IMR-90 (cell line): ENCODE results near the gene SDK1. TPM values are rescaled to one million over a fixed set of nuclear protein-coding genes. Genes with fewer than 3 reads are reported as not detected.

Experiments used
- ATAC-seq: fragments of 200-7000 bp; cut with Tn5 transposase; 2 replicates; pipeline ENCODE4 v1.9.1; 2020; ENCODE audit warnings: low read depth, mild to moderate bottlenecking, moderate library complexity
- BruUV-seq: library from RNA; stranded (reverse); fragments of 400-500 nt; replicated peaks from 2 replicates; lab custom pipeline; 2021; lab: Mats Ljungman, UMichigan
- CTCF ChIA-PET: fragments of 300-600 bp; formaldehyde crosslinking; extraction: SDS; loops from one replicate; lab custom pipeline; 2021; ENCODE audit warnings: antibody characterized with exemption; lab: Yijun Ruan, JAX
- POLR2A ChIA-PET: fragments of 300-600 bp; sonication (Branson Sonifier 250); formaldehyde crosslinking; loops from one replicate; lab custom pipeline; 2022; ENCODE audit warnings: antibody characterized with exemption; ENCODE audit not compliant: unreplicated experiment; lab: Charles Lee
- DNase-seq: peaks from one replicate; pipeline ENCODE4 v3.0.0; 2013
- H2AFZ ChIP-seq: replicated peaks from 2 replicates; pipeline ENCODE3; 2013; ENCODE audit warnings: low read length, mild to moderate bottlenecking; ENCODE audit not compliant: poor library complexity
- H2AK5ac ChIP-seq: 2 replicates; pipeline ENCODE4 v1.6.1; 2013; ENCODE audit warnings: low read depth, low read length, inconsistent platforms
- H2AK9ac ChIP-seq: replicated peaks from 2 replicates; pipeline ENCODE3; 2013; ENCODE audit warnings: mild to moderate bottlenecking, low read depth, low read length, moderate library complexity; ENCODE audit not compliant: poor library complexity
- H2BK120ac ChIP-seq: 2 replicates; pipeline ENCODE4 v1.6.1; 2013; ENCODE audit warnings: low read depth, low read length, inconsistent platforms
- H2BK15ac ChIP-seq: 3 replicates; pipeline ENCODE4 v1.6.1; 2013; ENCODE audit warnings: low read depth, low read length, inconsistent platforms
- H2BK20ac ChIP-seq: 2 replicates; pipeline ENCODE4 v1.6.1; 2013; ENCODE audit warnings: low read depth, mild to moderate bottlenecking, inconsistent platforms, low read length, moderate library complexity
- H2BK5ac ChIP-seq: 2 replicates; pipeline ENCODE4 v1.6.1; 2013; ENCODE audit warnings: mild to moderate bottlenecking, low read depth, low read length, inconsistent platforms; ENCODE audit not compliant: poor library complexity, severe bottlenecking
- H3K14ac ChIP-seq: replicated peaks from 2 replicates; pipeline ENCODE4 v1.6.1; 2013; ENCODE audit warnings: low read depth, low read length, inconsistent platforms
- H3K18ac ChIP-seq: 2 replicates; pipeline ENCODE4 v1.6.1; 2013; ENCODE audit warnings: low read depth, low read length, control low read depth
- H3K23ac ChIP-seq: 2 replicates; pipeline ENCODE4 v1.6.1; 2013; ENCODE audit warnings: low read depth, low read length, inconsistent platforms
- H3K27ac ChIP-seq: 2 replicates; pipeline ENCODE4 v1.5.1; 2013; ENCODE audit warnings: mild to moderate bottlenecking, control low read depth, low read length; ENCODE audit not compliant: insufficient read depth
- H3K27me3 ChIP-seq: 2 replicates; pipeline ENCODE4 v1.6.1; 2013; ENCODE audit warnings: low read length; ENCODE audit not compliant: control insufficient read depth, insufficient read depth
- H3K36me3 ChIP-seq: 2 replicates; pipeline ENCODE4 v1.6.1; 2013; ENCODE audit warnings: low read length, mixed read lengths; ENCODE audit not compliant: control insufficient read depth, insufficient read depth
- H3K4ac ChIP-seq: 2 replicates; pipeline ENCODE4 v1.6.1; 2013; ENCODE audit warnings: low read depth, low read length, inconsistent platforms
- H3K4me1 ChIP-seq: 2 replicates; pipeline ENCODE4 v1.6.1; 2013; ENCODE audit warnings: low read length, mixed read lengths; ENCODE audit not compliant: control insufficient read depth, insufficient read depth
- H3K4me2 ChIP-seq: 2 replicates; pipeline ENCODE4 v1.6.1; 2013; ENCODE audit warnings: low read depth, mild to moderate bottlenecking, control low read depth, low read length, moderate library complexity
- H3K4me3 ChIP-seq: 2 replicates; pipeline ENCODE4 v1.5.1; 2013; ENCODE audit warnings: low read depth, mild to moderate bottlenecking, control low read depth, low read length, moderate library complexity; ENCODE audit not compliant: insufficient read depth
- H3K56ac ChIP-seq: 2 replicates; pipeline ENCODE4 v1.6.1; 2013; ENCODE audit warnings: low read length, inconsistent platforms; ENCODE audit not compliant: insufficient read depth; ENCODE audit errors: extremely low read depth
- H3K79me1 ChIP-seq, 2 experiments: 2 replicates each; pipeline ENCODE4 v1.6.1; 2013; ENCODE audit warnings: low read length in 2 of 2, inconsistent platforms in 1 of 2, low read depth in 1 of 2
- H3K9ac ChIP-seq: 2 replicates; pipeline ENCODE4 v1.6.1; 2013; ENCODE audit warnings: low read depth, low read length, control low read depth
- H3K9me1 ChIP-seq: 2 replicates; pipeline ENCODE4 v1.6.1; 2013; ENCODE audit warnings: low read length, inconsistent platforms; ENCODE audit not compliant: insufficient read depth
- H3K9me3 ChIP-seq: 2 replicates; pipeline ENCODE4 v1.6.1; 2013; ENCODE audit warnings: low read length; ENCODE audit not compliant: control insufficient read depth, insufficient read depth
- H4K20me1 ChIP-seq: 2 replicates; pipeline ENCODE4 v1.6.1; 2013; ENCODE audit warnings: low read length, inconsistent platforms; ENCODE audit not compliant: insufficient read depth
- H4K5ac ChIP-seq: 2 replicates; pipeline ENCODE4 v1.6.1; 2013; ENCODE audit warnings: mild to moderate bottlenecking, low read depth, low read length, control low read depth
- H4K8ac ChIP-seq, 2 experiments: 2 replicates each; pipeline ENCODE4 v1.6.1; 2013; ENCODE audit warnings: low read depth in 2 of 2, low read length in 2 of 2, control low read depth in 1 of 2, inconsistent platforms in 1 of 2
- H4K91ac ChIP-seq: 2 replicates; pipeline ENCODE4 v1.6.1; 2013; ENCODE audit warnings: low read depth, low read length, inconsistent platforms; ENCODE audit not compliant: insufficient read depth
- BHLHE40 ChIP-seq: fragments of 150-350 bp; IDR thresholded peaks from 2 replicates; pipeline ENCODE4 v1.6.1; 2016; ENCODE audit warnings: mild to moderate bottlenecking, low read depth, low read length
- CEBPB ChIP-seq: IDR thresholded peaks from 2 replicates; pipeline ENCODE4 v1.6.1; 2012; ENCODE audit warnings: low read depth, low read length, improper control_type of control experiment
- MAFK ChIP-seq: IDR thresholded peaks from 2 replicates; pipeline ENCODE4 v1.6.1; 2012; ENCODE audit warnings: low read depth, low read length, improper control_type of control experiment
- MAZ ChIP-seq: IDR thresholded peaks from 2 replicates; pipeline ENCODE4 v1.6.1; 2012; ENCODE audit warnings: low read depth, mild to moderate bottlenecking, low read length, improper control_type of control experiment, moderate library complexity, borderline replicate concordance
- RFX5 ChIP-seq: IDR thresholded peaks from 2 replicates; pipeline ENCODE4 v1.8.0; 2012; ENCODE audit warnings: low read depth, mild to moderate bottlenecking, low read length, moderate library complexity
- WGBS, 2 experiments: methylation state at CpG; one replicate each; pipeline versions ENCODE4 v1.1.5 to v1.1.7; 2013; ENCODE audit warnings: missing lambda C conversion rate in 2 of 2; ENCODE audit not compliant: insufficient read length in 1 of 2; ENCODE audit errors: extremely low coverage in 2 of 2; 5-methylcytosine and 5-hydroxymethylcytosine counted together
- dilution Hi-C: fragments of 300-500 bp; cut with HindIII; formaldehyde crosslinking; loops from one replicate; pipeline ENCODE4 v1.14.3; 2018; ENCODE audit warnings: low sequenced_read_pairs; ENCODE audit not compliant: unreplicated experiment
- in situ Hi-C: fragments of 300-500 bp; cut with MboI; formaldehyde crosslinking; loops from 3 replicates; pipeline ENCODE4 v1.14.3; 2019; ENCODE audit warnings: low sequenced_read_pairs, inconsistent platforms, mixed read lengths
- intact Hi-C: fragments of 100-400 bp; cut with micrococcal nuclease; formaldehyde crosslinking; loops from 2 replicates; pipeline ENCODE4 v1.10.0; 2022
- polyA plus RNA-seq, 3 experiments: library from polyadenylated mRNA; depleted of rRNA; stranded (reverse); fragments of >200 nt; gene quantifications; 2 replicates each; pipeline ENCODE4 v1.2.3, GENCODE V29; 2012; ENCODE audit warnings: low replicate concordance in 1 of 3
- total RNA-seq: library from RNA; depleted of rRNA; stranded (reverse); fragments of >200 nt; gene quantifications from 2 replicates; pipeline ENCODE4 v1.2.3, GENCODE V29; 2012

Gene SDK1
- total and polyA plus RNA-seq, 2 of the 4 experiments (the other 2 are of a cell fraction): 1.5 to 1.6 TPM

DNA sequence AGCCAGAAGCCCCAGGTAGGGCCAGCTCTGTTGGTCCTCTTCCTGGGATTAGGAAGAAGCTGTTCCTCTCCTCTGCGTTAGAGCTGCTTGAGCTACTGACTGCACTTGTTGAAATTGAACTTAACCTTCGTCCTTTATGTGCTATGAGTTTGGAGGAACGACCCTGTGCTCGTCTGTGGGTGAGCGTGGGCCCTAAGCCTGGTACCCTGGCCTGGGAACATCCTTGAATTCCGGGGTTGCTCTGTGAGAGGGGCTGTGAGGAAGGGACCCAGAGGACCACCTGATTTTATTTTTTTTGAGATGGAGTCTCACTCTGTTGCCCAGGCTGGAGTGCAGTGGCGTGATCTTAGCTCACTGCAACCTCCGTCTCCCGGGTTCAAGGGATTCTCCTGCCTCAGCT is 933.8 kb downstream of the SDK1 start:
- Histone ChIP-seq H2BK120ac (no peak overlapping the region), H3K27ac (no peak overlapping the region), H3K4ac (no peak overlapping the region), H3K36me3 (no peaks in the 10 kb centered on the region), H3K9me3 (peaks cover 3% of the 10 kb centered on the region; the same call in 1 of the 2 replicates), H2BK5ac (no peak overlapping the region), H3K27me3 (no peaks in the 10 kb centered on the region), H3K23ac (no peak overlapping the region), H3K9me1 (no peaks in the 10 kb centered on the region), H3K18ac (no peak overlapping the region), H3K9ac (no peak overlapping the region), H3K4me1 (no peaks in the 10 kb centered on the region), H2AK9ac (no peak overlapping the region), H2BK15ac (no peak overlapping the region), H4K5ac (no peak overlapping the region), H2AK5ac (no peak overlapping the region), H4K8ac (no peak overlapping the region), H3K79me1 (no peaks in the 10 kb centered on the region), H4K20me1 (no peaks in the 10 kb centered on the region), H3K4me2 (no peak overlapping the region), H3K56ac (no peak overlapping the region), H2AFZ (no peak overlapping the region), H3K14ac (no peak overlapping the region), H4K91ac (no peak overlapping the region), H3K4me3 (no peak overlapping the region), H2BK20ac (no peak overlapping the region)
- no peak for DNase-seq
- dilution Hi-C loops (no loop called here), intact Hi-C loops (no loop called here), in situ Hi-C loops (no loop called here)
- 47% methylated on average over 3 of the region's 9 CpGs; no CpG with 5 or more reads in 1 of the 2 experiments for WGBS, 2 experiments
- CTCF ChIA-PET: no interaction called here
- BruUV-seq: no TSS peak
- no peak for TF ChIP-seq RFX5
- no peak for TF ChIP-seq MAZ
- TF ChIP-seq CEBPB: no peak
- TF ChIP-seq BHLHE40: no peak
- TF ChIP-seq MAFK: no peak
- no peak for ATAC-seq
- POLR2A ChIA-PET: no interaction called here
